Kidney (tissue), 14 donors: ENCODE data around the gene GATB. TPM values are rescaled to one million over a fixed set of nuclear protein-coding genes. Genes with fewer than 3 reads are reported as not detected.
A peak's percentile ranks its signal among the peaks of the same experiment; 100 is the strongest.

ENCODE experiments used
- DNase-seq, 5 donors: peaks; one replicate each; pipeline ENCODE4 v3.0.0-alpha.2; 2013 to 2020
- FAIRE-seq: peaks from 2 replicates; lab custom pipeline; 2012; peaks lifted over from hg19 to GRCh38; lab: Jason Lieb, UNC
- H3K27ac ChIP-seq, 2 donors: one replicate each; pipeline ENCODE4 v1.7.0; 2013; ENCODE audit warnings: low read depth in 2 of 2, low read length in 2 of 2, inconsistent platforms in 1 of 2
- H3K27me3 ChIP-seq: one replicate; pipeline ENCODE4 v1.7.1; 2013; ENCODE audit warnings: low read length, inconsistent platforms; ENCODE audit not compliant: control insufficient read depth, insufficient read depth
- H3K36me3 ChIP-seq, 3 donors: one replicate each; pipeline versions ENCODE4 v1.7.0 to v1.7.1; 2013; ENCODE audit warnings: low read length in 3 of 3, control low read depth in 1 of 3, inconsistent platforms in 1 of 3; ENCODE audit not compliant: insufficient read depth in 3 of 3, control insufficient read depth in 2 of 3
- H3K4me1 ChIP-seq, 3 donors: one replicate each; pipeline versions ENCODE4 v1.7.0 to v1.7.1; 2013; ENCODE audit warnings: low read length in 3 of 3, inconsistent platforms in 1 of 3, low read depth in 1 of 3; ENCODE audit not compliant: control insufficient read depth in 2 of 3, insufficient read depth in 2 of 3
- H3K4me3 ChIP-seq, 3 donors: one replicate each; pipeline versions ENCODE4 v1.7.0 to v1.8.1; 2013; ENCODE audit warnings: low read length in 3 of 3, control low read depth in 1 of 3, inconsistent platforms in 1 of 3
- H3K9ac ChIP-seq, 3 donors: one replicate each; pipeline versions ENCODE4 v1.7.0 to v1.7.1; 2013; ENCODE audit warnings: low read length in 3 of 3, control low read depth in 1 of 3, inconsistent platforms in 1 of 3
- H3K9me3 ChIP-seq, 3 donors: one replicate each; pipeline versions ENCODE4 v1.7.0 to v1.7.1; 2013; ENCODE audit warnings: low read length in 3 of 3, control low read depth in 1 of 3, inconsistent platforms in 1 of 3; ENCODE audit not compliant: control insufficient read depth in 2 of 3, insufficient read depth in 1 of 3
- intact Hi-C: fragments of 100-400 bp; cut with DNase I; formaldehyde crosslinking; loops from one replicate; pipeline ENCODE4 v1.11.1; 2022
- polyA plus RNA-seq: library from polyadenylated mRNA; stranded (reverse); fragments of 350-450 nt; fragmentation: Illumina TruSeq; extraction: RNeasy Lipid Tissue Mini Kit (QIAGEN cat#74804); gene quantifications from one replicate; pipeline ENCODE4 v1.2.3, GENCODE V29; 2014; ENCODE audit warnings: low read depth, low replicate concordance; ENCODE audit not compliant: insufficient read depth
- total RNA-seq: library from RNA; stranded (reverse); fragmentation: NEBNext Ultra II Directional; extraction: Animal tissue kit (Norgen Biotek cat#: 25700); gene quantifications from one replicate; pipeline ENCODE4 v1.2.1, GENCODE V29; 2021
- TF ChIP-seq, protein P1 (sequence below): IDR thresholded peaks from 3 replicates; pipeline ENCODE4 v1.5.1; 2012; ENCODE audit warnings: mild to moderate bottlenecking, moderate library complexity, borderline replicate concordance; ENCODE audit not compliant: insufficient read depth; ENCODE audit errors: extremely low read depth
- donor health status: control.
- donor health status: control.
- donor health status: control.
- donor health status: control.
- donor health status: control.
- donor health status: DM: yes; HTN: yes; CAD: no.
- donor health status: Normal renal cell carcinoma (clear cell type).

The GATB gene
- total and polyA plus RNA-seq, 2 donors from 2014 or later, result 17.0 to 50.9 TPM

DNA sequence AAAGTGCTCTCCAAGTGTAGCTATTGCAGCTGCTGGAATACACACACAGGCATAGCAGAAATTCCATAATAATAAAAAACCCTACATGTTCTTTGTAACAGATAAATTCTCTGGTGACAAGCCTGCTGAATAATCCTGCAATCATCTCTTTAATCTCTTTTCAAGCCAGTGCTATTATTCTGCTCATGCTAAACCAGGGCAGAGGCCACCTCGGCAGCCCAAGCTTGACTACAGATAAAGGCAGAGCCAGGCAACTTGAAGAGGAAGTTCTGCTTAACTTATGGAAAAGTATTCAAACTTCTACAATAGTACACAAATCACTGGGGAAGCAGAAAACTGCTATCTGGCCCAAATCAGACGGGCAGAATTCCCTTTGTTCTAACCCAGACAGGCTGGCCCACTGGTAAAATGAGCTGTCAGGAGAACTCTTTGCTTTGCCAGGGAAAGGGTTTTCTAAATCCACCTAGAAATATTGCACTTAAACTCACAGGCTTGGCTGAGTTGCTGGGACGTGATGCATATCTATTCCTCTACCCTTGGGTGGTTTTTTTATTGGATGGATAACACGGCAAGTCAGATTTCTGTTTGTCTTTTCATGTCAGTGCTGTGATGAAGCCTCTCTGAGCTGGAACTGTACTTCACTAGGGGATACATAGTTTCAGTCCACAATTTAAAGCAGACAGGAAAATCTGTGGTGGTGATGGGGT, 70.5 kb downstream of the GATB start:
- no peak overlapping the region for H3K4me3 ChIP-seq
- no peaks in the 10 kb centered on the region for H3K27me3 ChIP-seq
- H3K27ac ChIP-seq, result no peak overlapping the region
- H3K9ac ChIP-seq, result no peak overlapping the region
- TF ChIP-seq, protein P1, sequence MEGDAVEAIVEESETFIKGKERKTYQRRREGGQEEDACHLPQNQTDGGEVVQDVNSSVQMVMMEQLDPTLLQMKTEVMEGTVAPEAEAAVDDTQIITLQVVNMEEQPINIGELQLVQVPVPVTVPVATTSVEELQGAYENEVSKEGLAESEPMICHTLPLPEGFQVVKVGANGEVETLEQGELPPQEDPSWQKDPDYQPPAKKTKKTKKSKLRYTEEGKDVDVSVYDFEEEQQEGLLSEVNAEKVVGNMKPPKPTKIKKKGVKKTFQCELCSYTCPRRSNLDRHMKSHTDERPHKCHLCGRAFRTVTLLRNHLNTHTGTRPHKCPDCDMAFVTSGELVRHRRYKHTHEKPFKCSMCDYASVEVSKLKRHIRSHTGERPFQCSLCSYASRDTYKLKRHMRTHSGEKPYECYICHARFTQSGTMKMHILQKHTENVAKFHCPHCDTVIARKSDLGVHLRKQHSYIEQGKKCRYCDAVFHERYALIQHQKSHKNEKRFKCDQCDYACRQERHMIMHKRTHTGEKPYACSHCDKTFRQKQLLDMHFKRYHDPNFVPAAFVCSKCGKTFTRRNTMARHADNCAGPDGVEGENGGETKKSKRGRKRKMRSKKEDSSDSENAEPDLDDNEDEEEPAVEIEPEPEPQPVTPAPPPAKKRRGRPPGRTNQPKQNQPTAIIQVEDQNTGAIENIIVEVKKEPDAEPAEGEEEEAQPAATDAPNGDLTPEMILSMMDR, result no peak
- H3K9me3 ChIP-seq, result no peaks in the 10 kb centered on the region
- peak in 1 of 5 donors; percentile 50 for DNase-seq
- peaks cover 0 to 14% (median 7%) of the 10 kb centered on the region in 3 donors for H3K4me1 ChIP-seq
- FAIRE-seq, result no peak
- intact Hi-C loops, result no loop called here
- H3K36me3 ChIP-seq, result peaks cover 0 to 2% (median 0%) of the 10 kb centered on the region in 3 donors

DNA sequence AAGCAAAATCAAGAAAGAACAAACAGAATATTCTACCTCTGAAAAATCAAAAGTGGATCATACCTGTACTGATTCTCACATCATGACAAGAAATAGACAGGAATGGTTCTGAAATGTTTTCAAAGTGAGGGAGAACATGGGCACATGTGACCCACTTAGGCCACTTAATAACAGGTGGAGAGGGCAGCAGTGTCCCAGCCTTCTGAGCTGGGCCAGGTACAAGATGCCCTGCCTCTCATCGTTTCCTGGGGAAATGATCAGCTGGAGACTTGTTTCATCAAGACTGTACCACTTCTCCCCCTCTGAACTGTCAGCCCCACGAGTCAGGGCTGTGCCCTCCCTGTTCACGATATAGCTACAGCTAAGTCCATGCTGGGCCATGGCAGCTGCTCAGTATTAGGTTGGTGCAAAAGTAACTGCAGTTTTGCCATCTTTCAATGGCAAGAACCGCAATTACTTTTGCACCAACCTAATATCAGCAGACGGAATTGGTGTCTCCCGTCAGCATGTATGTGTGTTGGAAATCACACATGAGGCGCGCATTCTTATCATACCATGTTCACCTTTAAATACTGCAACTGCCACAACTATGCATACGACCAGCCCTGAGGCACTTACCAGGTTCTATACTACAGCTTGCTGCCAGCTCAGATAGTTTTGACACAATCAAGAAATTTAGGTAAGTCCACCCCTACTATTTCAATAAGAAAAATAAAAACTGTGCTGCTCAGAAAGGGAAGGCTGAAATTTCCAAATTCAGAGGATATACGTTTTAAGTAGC, 71.4 kb downstream of the GATB start:
- Histone ChIP-seq H3K4me3 (no peak overlapping the region), H3K9ac (no peak overlapping the region), H3K9me3 (no peaks in the 10 kb centered on the region), H3K36me3 (peaks cover 0 to 2% (median 0%) of the 10 kb centered on the region in 3 donors), H3K27ac (no peak overlapping the region), H3K27me3 (no peaks in the 10 kb centered on the region), H3K4me1 (peaks cover 0 to 14% (median 7%) of the 10 kb centered on the region in 3 donors)
- intact Hi-C loops, result no loop called here
- no peak for FAIRE-seq
- DNase-seq, result no peak
- TF ChIP-seq, protein P1, result no peak

DNA sequence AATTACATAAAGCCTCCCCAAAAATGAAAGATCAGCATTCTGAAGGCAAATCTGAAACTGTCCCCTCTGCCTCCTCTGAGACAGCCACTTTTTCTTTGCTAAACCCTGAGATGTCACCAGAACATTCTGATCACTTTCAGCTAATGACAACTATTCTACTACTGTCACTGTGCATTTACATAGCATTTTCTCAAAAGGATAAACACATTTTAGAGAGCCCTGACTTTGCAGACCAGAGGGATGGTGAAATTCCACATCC, 72.1 kb downstream of the GATB start:
- FAIRE-seq (no peak), DNase-seq (no peak)
- Histone ChIP-seq H3K27ac (no peak overlapping the region), H3K4me1 (peaks cover 0 to 14% (median 7%) of the 10 kb centered on the region in 3 donors), H3K9ac (no peak overlapping the region), H3K27me3 (no peaks in the 10 kb centered on the region), H3K4me3 (no peak overlapping the region), H3K36me3 (peaks cover 0 to 2% (median 0%) of the 10 kb centered on the region in 3 donors), H3K9me3 (no peaks in the 10 kb centered on the region)
- intact Hi-C loops, result no loop called here
- TF ChIP-seq, protein P1, result no peak
